OCI-LY1 (cell line): ENCODE results near the gene TPD52L1.

ENCODE experiments used
- H2AFZ ChIP-seq: fragments of 200-600 bp; sonication (generic), shearing (Covaris generic); 2 replicates; pipeline ENCODE4 v1.6.0; 2014; ENCODE audit warnings: antibody characterized with exemption, mild to moderate bottlenecking, low read length
- H3F3A ChIP-seq: fragments of 200-600 bp; sonication (generic), shearing (Covaris generic); 2 replicates; pipeline ENCODE4 v1.6.0; 2014; ENCODE audit warnings: mild to moderate bottlenecking, antibody characterized with exemption, low read length, moderate library complexity; ENCODE audit not compliant: insufficient read depth
- H3K27ac ChIP-seq: fragments of 200-600 bp; sonication (generic); 2 replicates; pipeline ENCODE4 v1.5.1; 2014; ENCODE audit warnings: low read length, mixed run types, mild to moderate bottlenecking, low read depth; ENCODE audit not compliant: poor library complexity, severe bottlenecking
- H3K27me3 ChIP-seq: fragments of 200-600 bp; sonication (generic); 2 replicates; pipeline ENCODE4 v1.6.0; 2014; ENCODE audit warnings: antibody characterized with exemption, mild to moderate bottlenecking, low read length, moderate library complexity; ENCODE audit not compliant: insufficient read depth
- H3K36me3 ChIP-seq: fragments of 200-600 bp; sonication (generic); 2 replicates; pipeline ENCODE4 v1.6.1; 2014; ENCODE audit warnings: mild to moderate bottlenecking, antibody characterized with exemption, low read length, moderate library complexity, mixed read lengths; ENCODE audit not compliant: insufficient read depth
- H3K4me1 ChIP-seq: fragments of 200-600 bp; sonication (generic); 2 replicates; pipeline ENCODE4 v1.5.1; 2014; ENCODE audit warnings: mild to moderate bottlenecking, low read length, moderate library complexity; ENCODE audit not compliant: insufficient read depth, severe bottlenecking
- H3K4me2 ChIP-seq: fragments of 200-600 bp; sonication (generic), shearing (Covaris generic); 2 replicates; pipeline ENCODE4 v1.6.1; 2014; ENCODE audit warnings: low read length
- H3K4me3 ChIP-seq: fragments of 200-600 bp; sonication (generic); 2 replicates; pipeline ENCODE4 v1.5.1; 2014; ENCODE audit warnings: low read length, low read depth, mild to moderate bottlenecking, mixed read lengths; ENCODE audit not compliant: poor library complexity, severe bottlenecking
- H3K79me2 ChIP-seq: fragments of 200-600 bp; shearing (Covaris generic); 2 replicates; pipeline ENCODE4 v1.6.1; 2016; ENCODE audit warnings: mixed run types, low read length, mixed read lengths; ENCODE audit not compliant: insufficient read depth
- H3K9ac ChIP-seq: fragments of 200-600 bp; sonication (generic), shearing (Covaris generic); 2 replicates; pipeline ENCODE4 v1.6.1; 2014; ENCODE audit warnings: mild to moderate bottlenecking, low read length, mixed read lengths
- H3K9me2 ChIP-seq: fragments of 200-600 bp; sonication (generic), shearing (Covaris generic); 2 replicates; pipeline ENCODE4 v1.6.1; 2014; ENCODE audit warnings: low read depth, mild to moderate bottlenecking, low read length, mixed read lengths
- H3K9me3 ChIP-seq: fragments of 200-600 bp; shearing (Covaris generic); 2 replicates; pipeline ENCODE4 v1.6.1; 2014; ENCODE audit warnings: low read length, mixed read lengths
- H4K20me1 ChIP-seq: fragments of 200-600 bp; sonication (generic), shearing (Covaris generic); 2 replicates; pipeline ENCODE4 v1.6.0; 2016; ENCODE audit warnings: mild to moderate bottlenecking, low read length; ENCODE audit not compliant: insufficient read depth
- CTCF ChIP-seq: fragments of 200-600 bp; sonication (generic), shearing (Covaris generic); IDR thresholded peaks from 2 replicates; pipeline ENCODE4 v1.5.1; 2017; ENCODE audit warnings: mild to moderate bottlenecking, antibody characterized with exemption, low read length, moderate library complexity, mixed read lengths
- EZH2 ChIP-seq: fragments of 200-600 bp; sonication (generic), shearing (Covaris generic); IDR thresholded peaks from 2 replicates; pipeline ENCODE4 v1.8.0; 2017; ENCODE audit warnings: borderline replicate concordance, mixed run types, mild to moderate bottlenecking, antibody characterized with exemption, low read length, moderate library complexity, mixed read lengths

TPD52L1 gene

GRCh38 chr6:125259354-125259736 lies 105.8 kb downstream of the TPD52L1 start:
- Histone ChIP-seq H3K36me3 (no peaks in the 10 kb centered on the region), H3K27ac (no peak overlapping the region), H2AFZ (no peak overlapping the region), H3K4me1 (no peaks in the 10 kb centered on the region), H3K4me2 (no peak overlapping the region), H3K4me3 (no peak overlapping the region), H3K27me3 (no peaks in the 10 kb centered on the region), H3F3A (no peaks in the 10 kb centered on the region), H3K79me2 (no peaks in the 10 kb centered on the region), H3K9me3 (no peaks in the 10 kb centered on the region), H4K20me1 (no peaks in the 10 kb centered on the region), H3K9me2 (no peaks in the 10 kb centered on the region), H3K9ac (no peak overlapping the region)
- TF ChIP-seq CTCF (no peak), EZH2 (no peak)

GRCh38 chr6:125262016-125263013 lies 108.7 kb downstream of the TPD52L1 start:
- H3K27ac ChIP-seq: no peak overlapping the region
- H4K20me1 ChIP-seq: no peaks in the 10 kb centered on the region
- no peaks in the 10 kb centered on the region for H3K9me2 ChIP-seq
- no peaks in the 10 kb centered on the region for H3K27me3 ChIP-seq
- no peaks in the 10 kb centered on the region for H3K36me3 ChIP-seq
- H3F3A ChIP-seq: no peaks in the 10 kb centered on the region
- no peaks in the 10 kb centered on the region for H3K4me1 ChIP-seq
- H3K79me2 ChIP-seq: no peaks in the 10 kb centered on the region
- no peak overlapping the region for H3K4me2 ChIP-seq
- H3K9me3 ChIP-seq: no peaks in the 10 kb centered on the region
- no peak overlapping the region for H2AFZ ChIP-seq
- TF ChIP-seq EZH2 (no peak), CTCF (no peak)
- H3K9ac ChIP-seq: no peak overlapping the region
- no peak overlapping the region for H3K4me3 ChIP-seq

DNA sequence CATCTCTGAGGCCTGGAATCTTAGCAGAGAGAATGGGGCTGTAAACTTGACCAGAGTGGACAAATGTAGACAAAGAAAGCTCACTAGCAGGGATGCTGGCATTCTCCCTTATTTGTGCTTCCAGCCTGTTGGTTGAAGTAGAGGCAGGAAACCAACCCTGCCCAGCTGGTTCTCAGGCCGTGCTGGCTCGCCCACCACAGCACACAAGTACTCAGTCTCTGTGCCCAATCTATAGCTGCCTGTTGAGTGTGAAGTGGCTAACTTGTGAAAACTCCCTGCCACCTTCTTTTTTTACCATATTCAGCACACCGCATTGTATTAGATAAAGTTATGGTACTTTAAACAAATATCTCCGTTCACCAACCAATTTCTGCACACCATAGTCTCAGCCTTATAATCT lies 110.9 kb downstream of the TPD52L1 start:
- Histone ChIP-seq H3K4me2 (no peak overlapping the region), H3F3A (no peaks in the 10 kb centered on the region), H3K27ac (no peak overlapping the region), H3K36me3 (no peaks in the 10 kb centered on the region), H3K9me3 (no peaks in the 10 kb centered on the region), H3K79me2 (no peaks in the 10 kb centered on the region), H2AFZ (no peak overlapping the region), H3K9me2 (no peaks in the 10 kb centered on the region), H4K20me1 (no peaks in the 10 kb centered on the region), H3K4me3 (no peak overlapping the region), H3K9ac (no peak overlapping the region), H3K4me1 (no peaks in the 10 kb centered on the region), H3K27me3 (no peaks in the 10 kb centered on the region)
- no peak for TF ChIP-seq EZH2
- no peak for TF ChIP-seq CTCF
